Measurements from ENCODE around the gene TBC1D7.

DNA sequence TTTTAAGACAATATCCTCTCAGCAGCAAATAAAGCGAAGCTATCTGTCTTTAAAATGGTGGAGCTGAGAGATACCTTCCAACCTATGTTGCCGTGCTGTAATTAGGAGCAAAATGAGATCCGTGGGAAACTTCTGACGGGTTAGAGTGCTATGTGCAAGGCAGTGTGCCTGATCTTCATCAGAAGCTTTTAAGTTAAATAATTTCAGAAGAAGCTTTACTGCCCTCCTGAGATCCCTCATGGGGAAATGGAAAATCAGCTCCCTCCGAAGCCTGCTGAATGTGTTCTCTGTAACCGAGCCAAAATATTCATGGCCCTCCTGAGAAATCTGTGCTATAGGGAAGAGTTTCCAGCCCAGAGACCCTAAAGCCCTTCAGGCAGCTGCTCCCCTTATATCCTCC lies 43.7 kb upstream of the TBC1D7 start:
- TF ChIP-seq, protein P1, sequence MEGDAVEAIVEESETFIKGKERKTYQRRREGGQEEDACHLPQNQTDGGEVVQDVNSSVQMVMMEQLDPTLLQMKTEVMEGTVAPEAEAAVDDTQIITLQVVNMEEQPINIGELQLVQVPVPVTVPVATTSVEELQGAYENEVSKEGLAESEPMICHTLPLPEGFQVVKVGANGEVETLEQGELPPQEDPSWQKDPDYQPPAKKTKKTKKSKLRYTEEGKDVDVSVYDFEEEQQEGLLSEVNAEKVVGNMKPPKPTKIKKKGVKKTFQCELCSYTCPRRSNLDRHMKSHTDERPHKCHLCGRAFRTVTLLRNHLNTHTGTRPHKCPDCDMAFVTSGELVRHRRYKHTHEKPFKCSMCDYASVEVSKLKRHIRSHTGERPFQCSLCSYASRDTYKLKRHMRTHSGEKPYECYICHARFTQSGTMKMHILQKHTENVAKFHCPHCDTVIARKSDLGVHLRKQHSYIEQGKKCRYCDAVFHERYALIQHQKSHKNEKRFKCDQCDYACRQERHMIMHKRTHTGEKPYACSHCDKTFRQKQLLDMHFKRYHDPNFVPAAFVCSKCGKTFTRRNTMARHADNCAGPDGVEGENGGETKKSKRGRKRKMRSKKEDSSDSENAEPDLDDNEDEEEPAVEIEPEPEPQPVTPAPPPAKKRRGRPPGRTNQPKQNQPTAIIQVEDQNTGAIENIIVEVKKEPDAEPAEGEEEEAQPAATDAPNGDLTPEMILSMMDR (IDR thresholded peaks at IDR 0.05), result no peak
- TF ChIP-seq, protein P2, sequence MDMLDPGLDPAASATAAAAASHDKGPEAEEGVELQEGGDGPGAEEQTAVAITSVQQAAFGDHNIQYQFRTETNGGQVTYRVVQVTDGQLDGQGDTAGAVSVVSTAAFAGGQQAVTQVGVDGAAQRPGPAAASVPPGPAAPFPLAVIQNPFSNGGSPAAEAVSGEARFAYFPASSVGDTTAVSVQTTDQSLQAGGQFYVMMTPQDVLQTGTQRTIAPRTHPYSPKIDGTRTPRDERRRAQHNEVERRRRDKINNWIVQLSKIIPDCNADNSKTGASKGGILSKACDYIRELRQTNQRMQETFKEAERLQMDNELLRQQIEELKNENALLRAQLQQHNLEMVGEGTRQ (CRISPR knock-in tag; IDR thresholded peaks at IDR 0.05), result no peak
- TF ChIP-seq ZNF317 (CRISPR knock-in tag; IDR thresholded peaks at IDR 0.05; ENCODE audit: borderline replicate concordance, low read depth) (no peak), RELA (CRISPR knock-in tag; IDR thresholded peaks at IDR 0.05; ENCODE audit: borderline replicate concordance) (no peak), ESRRA (CRISPR knock-in tag; IDR thresholded peaks at IDR 0.05; ENCODE audit: borderline replicate concordance) (no peak), ELF4 (CRISPR knock-in tag; IDR thresholded peaks at IDR 0.05; ENCODE audit: low read depth) (no peak), NFYB (CRISPR knock-in tag; conservative IDR thresholded peaks at IDR 0.05; ENCODE audit: low read depth) (no peak), JAZF1 (CRISPR knock-in tag; IDR thresholded peaks at IDR 0.05) (no peak)
- TF ChIP-seq, protein P3, sequence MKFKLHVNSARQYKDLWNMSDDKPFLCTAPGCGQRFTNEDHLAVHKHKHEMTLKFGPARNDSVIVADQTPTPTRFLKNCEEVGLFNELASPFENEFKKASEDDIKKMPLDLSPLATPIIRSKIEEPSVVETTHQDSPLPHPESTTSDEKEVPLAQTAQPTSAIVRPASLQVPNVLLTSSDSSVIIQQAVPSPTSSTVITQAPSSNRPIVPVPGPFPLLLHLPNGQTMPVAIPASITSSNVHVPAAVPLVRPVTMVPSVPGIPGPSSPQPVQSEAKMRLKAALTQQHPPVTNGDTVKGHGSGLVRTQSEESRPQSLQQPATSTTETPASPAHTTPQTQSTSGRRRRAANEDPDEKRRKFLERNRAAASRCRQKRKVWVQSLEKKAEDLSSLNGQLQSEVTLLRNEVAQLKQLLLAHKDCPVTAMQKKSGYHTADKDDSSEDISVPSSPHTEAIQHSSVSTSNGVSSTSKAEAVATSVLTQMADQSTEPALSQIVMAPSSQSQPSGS (CRISPR knock-in tag; IDR thresholded peaks at IDR 0.05; ENCODE audit: borderline replicate concordance, low read depth), result no peak

Measured in WTC11 (cell line).